Measurements from ENCODE around the gene CLIC3.

- TF ChIP-seq, protein P1, sequence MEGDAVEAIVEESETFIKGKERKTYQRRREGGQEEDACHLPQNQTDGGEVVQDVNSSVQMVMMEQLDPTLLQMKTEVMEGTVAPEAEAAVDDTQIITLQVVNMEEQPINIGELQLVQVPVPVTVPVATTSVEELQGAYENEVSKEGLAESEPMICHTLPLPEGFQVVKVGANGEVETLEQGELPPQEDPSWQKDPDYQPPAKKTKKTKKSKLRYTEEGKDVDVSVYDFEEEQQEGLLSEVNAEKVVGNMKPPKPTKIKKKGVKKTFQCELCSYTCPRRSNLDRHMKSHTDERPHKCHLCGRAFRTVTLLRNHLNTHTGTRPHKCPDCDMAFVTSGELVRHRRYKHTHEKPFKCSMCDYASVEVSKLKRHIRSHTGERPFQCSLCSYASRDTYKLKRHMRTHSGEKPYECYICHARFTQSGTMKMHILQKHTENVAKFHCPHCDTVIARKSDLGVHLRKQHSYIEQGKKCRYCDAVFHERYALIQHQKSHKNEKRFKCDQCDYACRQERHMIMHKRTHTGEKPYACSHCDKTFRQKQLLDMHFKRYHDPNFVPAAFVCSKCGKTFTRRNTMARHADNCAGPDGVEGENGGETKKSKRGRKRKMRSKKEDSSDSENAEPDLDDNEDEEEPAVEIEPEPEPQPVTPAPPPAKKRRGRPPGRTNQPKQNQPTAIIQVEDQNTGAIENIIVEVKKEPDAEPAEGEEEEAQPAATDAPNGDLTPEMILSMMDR (IDR thresholded peaks at IDR 0.05): no peak
- no peak for TF ChIP-seq EP300 (IDR thresholded peaks at IDR 0.05)
Measured at GRCh38 chr9:136949239-136949816, 47.0 kb downstream of the CLIC3 start.
